Measurements from ENCODE around the gene SPATS2L.

Gene SPATS2L

GRCh38 chr2:200356321-200356720, 49.8 kb downstream of the SPATS2L start:
- no peak for DNase-seq (ENCODE audit: low read depth)

GRCh38 chr2:200356857-200357384, 50.4 kb downstream of the SPATS2L start:
- H3K4me3 ChIP-seq (ENCODE audit: low read length) = no peak overlapping the region
- no peak for DNase-seq (ENCODE audit: low read depth)
- no peak for TF ChIP-seq CTCF (IDR thresholded peaks at IDR 0.05; ENCODE audit: insufficient read depth, low read depth, low read length, missing control alignments)

More at GRCh38 chr2:200356321-200356720, 49.8 kb downstream of the SPATS2L start:
- no peak overlapping the region for H3K4me3 ChIP-seq (ENCODE audit: low read length)
- no peak for TF ChIP-seq CTCF (IDR thresholded peaks at IDR 0.05; ENCODE audit: insufficient read depth, low read depth, low read length, missing control alignments)

GRCh38 chr2:200357845-200358244, 51.4 kb downstream of the SPATS2L start:
- no peak for TF ChIP-seq CTCF (IDR thresholded peaks at IDR 0.05; ENCODE audit: insufficient read depth, low read depth, low read length, missing control alignments)
- DNase-seq (ENCODE audit: low read depth) = no peak
- H3K4me3 ChIP-seq (ENCODE audit: low read length) = no peak overlapping the region

GRCh38 chr2:200359552-200359951, 53.1 kb downstream of the SPATS2L start:
- no peak for TF ChIP-seq CTCF (IDR thresholded peaks at IDR 0.05; ENCODE audit: insufficient read depth, low read depth, low read length, missing control alignments)
- DNase-seq (ENCODE audit: low read depth) = no peak
- no peak overlapping the region for H3K4me3 ChIP-seq (ENCODE audit: low read length)

- H3K4me3 ChIP-seq (ENCODE audit: low read length) = no peak overlapping the region
- DNase-seq (ENCODE audit: low read depth) = no peak
- no peak for TF ChIP-seq CTCF (IDR thresholded peaks at IDR 0.05; ENCODE audit: insufficient read depth, low read depth, low read length, missing control alignments)
Measured at GRCh38 chr2:200360364-200360763, 53.9 kb downstream of the SPATS2L start.

GRCh38 chr2:200362202-200362917, 55.9 kb downstream of the SPATS2L start:
- DNase-seq (ENCODE audit: low read depth) = no peak
- no peak overlapping the region for H3K4me3 ChIP-seq (ENCODE audit: low read length)
- no peak for TF ChIP-seq CTCF (IDR thresholded peaks at IDR 0.05; ENCODE audit: insufficient read depth, low read depth, low read length, missing control alignments)

- DNase-seq (ENCODE audit: low read depth) = no peak
- no peak overlapping the region for H3K4me3 ChIP-seq (ENCODE audit: low read length)
- no peak for TF ChIP-seq CTCF (IDR thresholded peaks at IDR 0.05; ENCODE audit: insufficient read depth, low read depth, low read length, missing control alignments)
Measured at GRCh38 chr2:200363279-200363678, 56.8 kb downstream of the SPATS2L start.
